Measurements from ENCODE around the gene NUAK2.

NUAK2 gene

GRCh38 chr1:205357567-205357966, 36.0 kb upstream of the NUAK2 start:
- CTCF ChIA-PET: interaction anchor here (0.7 to 4.2 kb wide), 4 partner anchors 10 to 312 kb away, joined by 3 to 30 read pairs (median 6); no protein-coding TSS in a partner anchor
- Histone ChIP-seq H3K36me3 (ENCODE audit: control insufficient read depth in 2 of 2, insufficient read depth in 1 of 2, low read length in 2 of 2) (no peaks in the 10 kb centered on the region), H3K4me1 (ENCODE audit: control insufficient read depth, insufficient read depth, low read length) (no peaks in the 10 kb centered on the region), H3K27ac (ENCODE audit: extremely low read depth, low read depth, low read length) (no peak overlapping the region), H3K9me3 (ENCODE audit: control insufficient read depth, insufficient read depth, low read depth, low read length) (no peaks in the 10 kb centered on the region), H3K4me3 (ENCODE audit: low read depth, low read length) (no peak overlapping the region)
- POLR2A ChIA-PET: no interaction called here
- TF ChIP-seq ZNF664 (tag by site-specific recombination; IDR thresholded peaks at IDR 0.05): peak; percentile 91
- TF ChIP-seq ZNF157 (tag by site-specific recombination; IDR thresholded peaks at IDR 0.05): no peak

- no peak within 1 kb of the TSS for H3K27ac ChIP-seq (ENCODE audit: extremely low read depth, low read depth, low read length)
- no peak within 1 kb of the TSS for H3K4me3 ChIP-seq (ENCODE audit: low read depth, low read length)
- no peaks in the 10 kb centered on the region for H3K9me3 ChIP-seq (ENCODE audit: control insufficient read depth, insufficient read depth, low read depth, low read length)
- H3K4me1 ChIP-seq (ENCODE audit: control insufficient read depth, insufficient read depth, low read length): no peaks in the 10 kb centered on the region; the same call in 1 of the 2 replicates
- ChIA-PET CTCF (interaction anchor here (0.6 to 4.2 kb wide), 8 partner anchors 11 to 168 kb away, joined by 3 to 30 read pairs (median 4); no protein-coding TSS in a partner anchor), POLR2A (interaction anchor here (0.6 kb wide), 2 partner anchors 83 to 104 kb away, joined by 3 to 6 read pairs; no protein-coding TSS in a partner anchor)
- TF ChIP-seq ZFP37 (tag by site-specific recombination; IDR thresholded peaks at IDR 0.05) (no peak), ZSCAN30 (tag by site-specific recombination; IDR thresholded peaks at IDR 0.05) (no peak), ZFHX2 (tag by site-specific recombination; conservative IDR thresholded peaks at IDR 0.05) (peak; percentile 85), ZNF335 (tag by site-specific recombination; conservative IDR thresholded peaks at IDR 0.05) (no peak), EGR2 (tag by site-specific recombination; IDR thresholded peaks at IDR 0.05; ENCODE audit: low read depth) (peak; percentile 80), ZBTB17 (tag by site-specific recombination; IDR thresholded peaks at IDR 0.05) (peak; percentile 69), ZNF274 (IDR thresholded peaks at IDR 0.05; ENCODE audit: low read length) (no peak), ZNF274 (tag by site-specific recombination; IDR thresholded peaks at IDR 0.05; ENCODE audit: borderline replicate concordance) (no peak), GFI1B (tag by site-specific recombination; IDR thresholded peaks at IDR 0.05) (no peak)
- no peaks in the 10 kb centered on the region for H3K36me3 ChIP-seq (ENCODE audit: control insufficient read depth in 2 of 2, insufficient read depth in 1 of 2, low read length in 2 of 2)
Measured at GRCh38 chr1:205356440-205357139, 35.0 kb upstream of the NUAK2 start, which contains the start of gene KLHDC8A. KLHDC8A (minus strand) TSS chr1:205356922; CDS start chr1:205343604, 13,318 bp downstream.

GRCh38 chr1:205355075-205355453, 33.5 kb upstream of the NUAK2 start:
- TF ChIP-seq ZNF548 (tag by site-specific recombination; IDR thresholded peaks at IDR 0.05) (no peak), RBAK (tag by site-specific recombination; IDR thresholded peaks at IDR 0.05) (no peak)
- ChIA-PET CTCF (interaction anchor here (0.7 to 4.2 kb wide), 27 partner anchors 8 to 495 kb away, joined by 3 to 80 read pairs (median 11); partner anchors contain the start of gene PM20D1), POLR2A (no interaction called here)
- Histone ChIP-seq H3K4me1 (ENCODE audit: control insufficient read depth, insufficient read depth, low read length) (no peaks in the 10 kb centered on the region; the same call in 1 of the 2 replicates), H3K27ac (ENCODE audit: extremely low read depth, low read depth, low read length) (no peak overlapping the region), H3K36me3 (ENCODE audit: control insufficient read depth in 2 of 2, insufficient read depth in 1 of 2, low read length in 2 of 2) (no peaks in the 10 kb centered on the region), H3K4me3 (ENCODE audit: low read depth, low read length) (no peak overlapping the region), H3K9me3 (ENCODE audit: control insufficient read depth, insufficient read depth, low read depth, low read length) (no peaks in the 10 kb centered on the region)

GRCh38 chr1:205354259-205355074, 32.9 kb upstream of the NUAK2 start:
- CTCF ChIA-PET: interaction anchor here (0.6 to 4.2 kb wide), 57 partner anchors 8 to 968 kb away, joined by 3 to 80 read pairs (median 4); partner anchors contain the start of genes LEMD1 and PM20D1
- Histone ChIP-seq H3K27ac (ENCODE audit: extremely low read depth, low read depth, low read length) (no peak overlapping the region), H3K4me1 (ENCODE audit: control insufficient read depth, insufficient read depth, low read length) (no peaks in the 10 kb centered on the region; the same call in 1 of the 2 replicates), H3K36me3 (ENCODE audit: control insufficient read depth in 2 of 2, insufficient read depth in 1 of 2, low read length in 2 of 2) (no peaks in the 10 kb centered on the region), H3K4me3 (ENCODE audit: low read depth, low read length) (no peak overlapping the region), H3K9me3 (ENCODE audit: control insufficient read depth, insufficient read depth, low read depth, low read length) (no peaks in the 10 kb centered on the region)
- POLR2A ChIA-PET: interaction anchor here (0.7 to 1.2 kb wide), 4 partner anchors 12 to 131 kb away, joined by 3 to 4 read pairs (median 3); no protein-coding TSS in a partner anchor
- TF ChIP-seq ZNF654 (tag by site-specific recombination; IDR thresholded peaks at IDR 0.05; ENCODE audit: low read depth): peak; percentile 58
- TF ChIP-seq ZNF24 (tag by site-specific recombination; IDR thresholded peaks at IDR 0.05): peak; percentile 45; the same call in 1 of the 2 replicates
- no peak for TF ChIP-seq ZNF777 (tag by site-specific recombination; IDR thresholded peaks at IDR 0.05; ENCODE audit: borderline replicate concordance)
- TF ChIP-seq ZNF747 (tag by site-specific recombination; IDR thresholded peaks at IDR 0.05): no peak
